DOHH2 (cell line): ENCODE measurements around the gene GJC2.

Experiments
- EZH2phosphoT487 ChIP-seq: fragments of 200-600 bp; sonication (generic); IDR thresholded peaks from 2 replicates; pipeline ENCODE4 v1.6.1; 2017; ENCODE audit warnings: borderline replicate concordance, mild to moderate bottlenecking, antibody characterized with exemption, low read length, moderate library complexity, mixed read lengths
- TF ChIP-seq, protein P1 (sequence below): fragments of 200-600 bp; sonication (generic); IDR thresholded peaks from one replicate; pipeline ENCODE4 v1.5.1; 2014; ENCODE audit warnings: antibody characterized with exemption, mild to moderate bottlenecking, low read depth, low read length; ENCODE audit not compliant: poor library complexity, severe bottlenecking

DNA sequence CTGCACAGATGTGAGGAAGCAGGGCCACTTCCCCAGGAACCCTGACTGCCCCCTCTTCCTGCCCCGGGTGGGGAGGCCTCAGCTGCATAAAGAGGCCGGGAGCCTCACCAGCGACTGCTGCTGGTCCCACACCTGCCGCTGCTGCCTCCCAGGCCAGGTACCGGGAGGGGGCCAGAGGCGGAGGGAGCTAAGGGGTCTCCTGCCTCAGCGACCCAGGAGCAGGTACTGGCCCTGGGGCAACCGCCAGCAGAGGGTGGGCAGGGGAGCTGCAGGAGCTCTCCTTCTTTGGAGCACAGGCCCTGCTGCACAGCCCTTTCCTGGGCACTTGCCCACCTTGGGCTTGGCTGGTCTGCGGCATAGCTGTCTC, 6.8 kb downstream of the GJC2 start:
- TF ChIP-seq, protein P1, sequence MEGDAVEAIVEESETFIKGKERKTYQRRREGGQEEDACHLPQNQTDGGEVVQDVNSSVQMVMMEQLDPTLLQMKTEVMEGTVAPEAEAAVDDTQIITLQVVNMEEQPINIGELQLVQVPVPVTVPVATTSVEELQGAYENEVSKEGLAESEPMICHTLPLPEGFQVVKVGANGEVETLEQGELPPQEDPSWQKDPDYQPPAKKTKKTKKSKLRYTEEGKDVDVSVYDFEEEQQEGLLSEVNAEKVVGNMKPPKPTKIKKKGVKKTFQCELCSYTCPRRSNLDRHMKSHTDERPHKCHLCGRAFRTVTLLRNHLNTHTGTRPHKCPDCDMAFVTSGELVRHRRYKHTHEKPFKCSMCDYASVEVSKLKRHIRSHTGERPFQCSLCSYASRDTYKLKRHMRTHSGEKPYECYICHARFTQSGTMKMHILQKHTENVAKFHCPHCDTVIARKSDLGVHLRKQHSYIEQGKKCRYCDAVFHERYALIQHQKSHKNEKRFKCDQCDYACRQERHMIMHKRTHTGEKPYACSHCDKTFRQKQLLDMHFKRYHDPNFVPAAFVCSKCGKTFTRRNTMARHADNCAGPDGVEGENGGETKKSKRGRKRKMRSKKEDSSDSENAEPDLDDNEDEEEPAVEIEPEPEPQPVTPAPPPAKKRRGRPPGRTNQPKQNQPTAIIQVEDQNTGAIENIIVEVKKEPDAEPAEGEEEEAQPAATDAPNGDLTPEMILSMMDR: no peak
- no peak for TF ChIP-seq EZH2phosphoT487
